ENCODE data around the gene YAP1.

- TF ChIP-seq EZH2phosphoT487 (IDR thresholded peaks at IDR 0.05; ENCODE audit: low read depth, severe bottlenecking, unreplicated experiment) (no peak), CTCF (IDR thresholded peaks at IDR 0.05; ENCODE audit: poor library complexity) (no peak), EZH2 (IDR thresholded peaks at IDR 0.05; ENCODE audit: borderline replicate concordance) (no peak)
Measured at GRCh38 chr11:102110761-102111010, 439 bp downstream of the YAP1 start.
